NCI-H2081 (cell line): ENCODE data around the gene MARCHF2.

Experiments
- DNase-seq, 2 experiments: peaks; one replicate each; lab custom pipeline; 2025; lab: John Stamatoyannopoulos, UW

MARCHF2 gene

GRCh38 chr19:8478598-8478997, 65.5 kb downstream of the MARCHF2 start:
- no peak for DNase-seq

DNA sequence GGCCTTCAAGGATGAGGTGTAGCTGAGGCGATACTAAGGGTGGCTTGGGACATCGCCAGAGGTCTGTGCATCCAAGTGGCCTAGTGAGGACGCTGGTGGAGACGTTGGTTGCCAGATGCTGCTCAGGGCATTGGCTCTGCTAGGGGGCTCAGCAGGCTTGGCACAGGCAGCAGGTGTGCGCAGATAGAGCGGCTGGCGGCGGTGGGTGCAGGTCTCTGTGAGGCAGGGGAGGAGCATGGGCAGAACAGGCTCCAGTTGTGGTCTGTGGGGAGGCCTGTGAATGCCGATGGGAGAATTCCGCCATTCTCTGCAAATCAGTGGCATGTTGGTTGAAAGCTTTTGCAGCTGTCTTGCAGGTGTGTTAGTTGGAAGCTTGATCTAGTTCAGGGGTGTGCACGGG, 68.1 kb downstream of the MARCHF2 start:
- DNase-seq = no peak

GRCh38 chr19:8481616-8482015, 68.5 kb downstream of the MARCHF2 start:
- no peak for DNase-seq

- DNase-seq = no peak
These were observed 69.6 kb downstream of the MARCHF2 start for GRCh38 chr19:8482696-8483095.

DNA sequence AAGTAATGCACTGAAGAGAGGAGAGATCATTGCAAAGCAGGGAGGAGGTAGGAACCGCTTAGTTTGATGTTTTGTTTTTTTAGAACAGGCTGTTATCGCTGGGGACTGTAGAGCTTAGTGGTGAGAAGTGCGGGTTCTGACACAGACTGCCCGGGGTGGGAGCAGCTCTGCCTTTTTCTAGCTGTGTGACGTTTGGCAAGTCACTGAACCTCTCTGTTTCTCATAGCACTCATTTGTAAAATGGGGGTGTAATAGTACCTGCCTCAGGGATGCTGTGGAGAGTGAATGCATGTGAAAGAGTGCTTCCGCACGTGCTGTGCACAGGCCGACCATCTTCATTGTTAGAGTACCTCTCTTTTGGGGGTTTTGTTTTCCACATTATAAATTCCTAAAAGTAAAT, 70.1 kb downstream of the MARCHF2 start:
- DNase-seq = no peak

GRCh38 chr19:8484331-8484894, 71.3 kb downstream of the MARCHF2 start:
- DNase-seq = no peak

DNA sequence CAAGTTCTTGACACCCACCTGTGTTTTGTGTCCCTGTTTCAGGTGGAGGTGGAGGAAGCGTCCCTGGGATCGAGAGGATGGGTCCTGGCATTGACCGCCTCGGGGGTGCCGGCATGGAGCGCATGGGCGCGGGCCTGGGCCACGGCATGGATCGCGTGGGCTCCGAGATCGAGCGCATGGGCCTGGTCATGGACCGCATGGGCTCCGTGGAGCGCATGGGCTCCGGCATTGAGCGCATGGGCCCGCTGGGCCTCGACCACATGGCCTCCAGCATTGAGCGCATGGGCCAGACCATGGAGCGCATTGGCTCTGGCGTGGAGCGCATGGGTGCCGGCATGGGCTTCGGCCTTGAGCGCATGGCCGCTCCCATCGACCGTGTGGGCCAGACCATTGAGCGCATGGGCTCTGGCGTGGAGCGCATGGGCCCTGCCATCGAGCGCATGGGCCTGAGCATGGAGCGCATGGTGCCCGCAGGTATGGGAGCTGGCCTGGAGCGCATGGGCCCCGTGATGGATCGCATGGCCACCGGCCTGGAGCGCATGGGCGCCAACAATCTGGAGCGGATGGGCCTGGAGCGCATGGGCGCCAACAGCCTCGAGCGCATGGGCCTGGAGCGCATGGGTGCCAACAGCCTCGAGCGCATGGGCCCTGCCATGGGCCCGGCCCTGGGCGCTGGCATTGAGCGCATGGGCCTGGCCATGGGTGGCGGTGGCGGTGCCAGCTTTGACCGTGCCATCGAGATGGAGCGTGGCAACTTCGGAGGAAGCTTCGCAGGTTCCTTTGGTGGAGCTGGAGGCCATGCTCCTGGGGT, 72.7 kb downstream of the MARCHF2 start:
- DNase-seq = no peak

GRCh38 chr19:8486661-8487136, 73.6 kb downstream of the MARCHF2 start:
- no peak for DNase-seq

GRCh38 chr19:8487137-8487851, 74.2 kb downstream of the MARCHF2 start:
- no peak for DNase-seq

- DNase-seq = no peak
These were observed 75.3 kb downstream of the MARCHF2 start for GRCh38 chr19:8488365-8488764.
